Mammary epithelial cell (primary cell): ENCODE data around the gene PIGZ.

Source experiments
- CTCF ChIP-seq, 2 donors: IDR thresholded peaks in 1 of 2; conservative IDR thresholded peaks in 1 of 2; 2 replicates each; pipeline ENCODE4 v1.5.1; 2011 to 2012; ENCODE audit warnings: inconsistent platforms in 2 of 2, low read length in 2 of 2, mild to moderate bottlenecking in 2 of 2, control low read depth in 1 of 2, low read depth in 1 of 2; ENCODE audit not compliant: insufficient read depth in 1 of 2; ENCODE audit errors: extremely low read depth in 1 of 2
- EZH2 ChIP-seq: IDR thresholded peaks from 2 replicates; pipeline ENCODE4 v1.6.1; 2012; ENCODE audit warnings: low read length, inconsistent platforms, borderline replicate concordance

GRCh38 chr3:197003461-197004385 lies 35.1 kb upstream of the PIGZ start:
- no peak for TF ChIP-seq CTCF (conservative IDR thresholded peaks at IDR 0.05 in 1 of 2, IDR thresholded peaks at IDR 0.05 in 1 of 2; ENCODE audit: extremely low read depth in 1 of 2, insufficient read depth in 1 of 2, low read depth in 1 of 2, low read length in 2 of 2)
- no peak for TF ChIP-seq EZH2
